Astrocyte of the spinal cord (primary cell): ENCODE results near the gene UTS2B.

Source experiments
- DNase-seq: peaks from one replicate; pipeline ENCODE4 v3.0.0; 2011; ENCODE audit warnings: low read depth, low spot score
- H3K4me3 ChIP-seq: 2 replicates; pipeline ENCODE4 v1.5.1; 2011; ENCODE audit warnings: low read depth, mild to moderate bottlenecking, low read length, moderate library complexity
- CTCF ChIP-seq: IDR thresholded peaks from 2 replicates; pipeline ENCODE4 v1.5.1; 2012; ENCODE audit warnings: low read depth, mild to moderate bottlenecking, low read length, inconsistent platforms
- in situ Hi-C: cut with HindIII; loops from 2 replicates; pipeline ENCODE4 v1.10.0; 2017; ENCODE audit warnings: low sequenced_read_pairs

The UTS2B gene

GRCh38 chr3:191345334-191345733, 15.0 kb upstream of the UTS2B start:
- no peak overlapping the region for H3K4me3 ChIP-seq
- TF ChIP-seq CTCF = no peak
- DNase-seq = no peak
- in situ Hi-C loops = no loop called here

GRCh38 chr3:191343913-191344312, 13.6 kb upstream of the UTS2B start:
- in situ Hi-C loops = no loop called here
- no peak overlapping the region for H3K4me3 ChIP-seq
- no peak for DNase-seq
- no peak for TF ChIP-seq CTCF

- no peak for DNase-seq
- no peak overlapping the region for H3K4me3 ChIP-seq
- no peak for TF ChIP-seq CTCF
- in situ Hi-C loops = no loop called here
Measured at GRCh38 chr3:191343115-191343514, 12.8 kb upstream of the UTS2B start.

- TF ChIP-seq CTCF = no peak
- no peak for DNase-seq
- in situ Hi-C loops = no loop called here
- H3K4me3 ChIP-seq = no peak overlapping the region
Measured at GRCh38 chr3:191342411-191342810, 12.1 kb upstream of the UTS2B start.

- in situ Hi-C loops = no loop called here
- no peak for TF ChIP-seq CTCF
- no peak for DNase-seq
- no peak overlapping the region for H3K4me3 ChIP-seq
Measured at GRCh38 chr3:191342006-191342405, 11.7 kb upstream of the UTS2B start.

- no peak for DNase-seq
- in situ Hi-C loops = no loop called here
- TF ChIP-seq CTCF = no peak
- H3K4me3 ChIP-seq = no peak overlapping the region
Measured at GRCh38 chr3:191340966-191341365, 10.6 kb upstream of the UTS2B start.

- H3K4me3 ChIP-seq = no peak overlapping the region
- DNase-seq = no peak
- in situ Hi-C loops = no loop called here
- TF ChIP-seq CTCF = no peak
Measured at GRCh38 chr3:191340351-191340750, 10.0 kb upstream of the UTS2B start.
